GM18861 (cell line): ENCODE measurements around the gene TOPBP1.

Experiments
- ATAC-seq: cut with Tn5 transposase; IDR thresholded peaks from one replicate; pipeline ENCODE4 v1.9.1; 2021; ENCODE audit not compliant: unreplicated experiment

TOPBP1 gene

DNA sequence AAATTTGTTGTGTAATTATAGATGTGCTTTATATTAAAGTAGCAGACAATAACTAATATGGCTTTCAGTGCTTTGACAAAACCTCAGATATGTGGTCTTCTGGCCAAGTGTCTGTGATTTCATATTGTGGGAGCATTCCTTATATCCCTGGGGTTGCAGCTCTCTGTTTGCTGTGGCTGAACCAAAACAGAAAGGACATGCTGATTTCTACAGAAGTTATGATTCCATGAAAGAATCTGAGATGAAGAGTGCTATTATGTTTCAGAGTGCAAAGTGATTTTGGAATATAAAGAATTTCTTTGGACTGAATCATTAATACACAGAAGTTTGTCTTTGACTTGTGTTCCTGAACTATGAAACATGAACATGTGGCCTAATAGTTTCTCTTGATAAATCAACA, 51.7 kb downstream of the TOPBP1 start:
- ATAC-seq = no peak

DNA sequence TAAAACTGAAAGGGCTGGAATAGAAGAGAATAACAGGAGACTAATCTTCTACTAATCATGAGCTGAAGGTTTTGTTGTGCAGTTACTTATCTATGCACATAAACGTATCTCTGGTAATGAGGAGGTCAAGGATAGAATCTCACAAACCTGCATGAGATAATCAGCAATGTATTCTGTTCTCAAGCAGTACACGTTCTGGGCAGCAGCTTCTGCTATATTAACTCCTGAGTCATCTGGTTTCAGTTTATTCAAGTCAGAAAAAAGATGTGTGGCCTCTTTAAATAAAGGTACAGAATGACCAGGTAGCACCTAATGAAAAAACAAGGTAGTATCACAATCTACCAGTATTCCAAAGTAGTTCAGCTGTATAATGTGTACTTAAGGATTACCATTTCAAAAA, 53.4 kb downstream of the TOPBP1 start:
- ATAC-seq = no peak

DNA sequence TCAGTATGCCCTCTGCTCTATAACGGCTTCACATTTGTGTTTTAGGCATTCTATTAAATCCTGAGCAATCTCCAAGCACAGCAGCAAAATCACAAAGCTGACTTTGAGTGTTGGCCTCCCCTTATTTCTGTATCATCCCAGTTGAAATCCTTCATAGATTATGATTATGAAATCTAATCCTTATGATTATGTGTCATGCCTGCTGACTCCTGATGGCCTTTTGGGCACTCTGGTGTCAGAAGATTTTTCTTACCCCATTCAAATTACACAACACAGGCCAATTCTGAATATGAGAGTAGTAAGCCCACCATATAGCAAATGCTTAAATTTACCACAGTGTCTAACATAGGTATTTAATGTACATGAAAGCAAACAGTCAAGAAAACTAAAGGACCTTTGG, 53.9 kb downstream of the TOPBP1 start:
- ATAC-seq = no peak

DNA sequence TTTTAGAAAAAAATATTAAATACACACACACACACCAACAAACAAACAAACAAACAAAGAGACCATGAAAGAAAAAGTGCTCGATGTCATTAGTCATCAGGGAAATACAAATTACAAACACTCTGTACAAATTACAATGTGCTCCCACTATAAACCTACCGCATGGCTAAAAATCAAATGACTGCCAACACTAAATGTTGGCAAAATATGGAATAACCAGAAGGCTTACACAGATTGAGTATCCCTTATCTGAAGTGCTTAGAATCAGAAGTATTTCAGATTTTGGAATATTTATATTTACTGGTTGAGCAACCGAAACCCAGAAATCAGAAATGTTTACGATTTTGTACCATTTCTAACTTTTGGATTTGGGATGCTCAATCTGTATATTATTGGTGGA, 54.8 kb downstream of the TOPBP1 start:
- ATAC-seq = no peak

DNA sequence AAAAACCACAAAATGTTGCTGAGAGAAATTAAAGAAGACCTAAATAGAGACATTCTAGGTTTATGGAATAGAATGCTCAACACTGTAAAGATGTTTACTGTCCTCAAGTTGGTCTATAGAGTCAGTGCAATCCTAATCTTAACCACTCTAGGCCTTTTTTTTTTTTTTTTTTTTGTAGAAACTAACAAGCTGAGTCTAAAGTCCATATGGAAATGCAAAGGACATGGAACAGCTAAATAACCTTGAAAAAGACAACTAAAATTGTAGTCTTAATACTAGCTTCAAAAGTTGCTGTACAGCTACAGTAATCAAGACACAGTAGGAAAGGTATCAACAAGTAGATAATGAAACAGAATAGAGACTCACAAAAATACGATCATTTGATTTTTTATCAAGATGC, 55.4 kb downstream of the TOPBP1 start:
- no peak for ATAC-seq

DNA sequence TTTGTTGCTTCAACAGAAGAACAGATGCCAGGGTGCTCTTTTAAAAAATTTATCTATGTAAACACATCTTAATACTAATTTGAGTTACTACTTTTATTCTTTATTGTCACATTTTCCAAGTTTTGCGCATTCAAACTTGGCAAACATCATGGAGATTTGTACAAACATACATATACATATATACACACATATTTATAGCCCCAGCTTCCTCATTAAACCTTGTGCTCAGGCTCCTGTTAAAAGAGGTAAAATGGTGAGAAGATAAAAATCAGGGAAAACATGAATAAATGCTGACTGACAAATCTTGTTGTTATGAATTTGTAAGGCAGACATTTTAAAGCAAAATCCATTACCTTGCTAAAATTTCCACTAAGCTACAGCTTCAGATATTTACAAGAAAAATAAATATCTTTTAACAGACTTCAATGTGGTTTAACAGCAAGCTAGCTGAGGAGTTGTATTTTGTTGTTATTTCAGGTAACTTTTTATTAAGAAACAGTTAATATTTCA, 61.1 kb downstream of the TOPBP1 start:
- ATAC-seq = no peak

DNA sequence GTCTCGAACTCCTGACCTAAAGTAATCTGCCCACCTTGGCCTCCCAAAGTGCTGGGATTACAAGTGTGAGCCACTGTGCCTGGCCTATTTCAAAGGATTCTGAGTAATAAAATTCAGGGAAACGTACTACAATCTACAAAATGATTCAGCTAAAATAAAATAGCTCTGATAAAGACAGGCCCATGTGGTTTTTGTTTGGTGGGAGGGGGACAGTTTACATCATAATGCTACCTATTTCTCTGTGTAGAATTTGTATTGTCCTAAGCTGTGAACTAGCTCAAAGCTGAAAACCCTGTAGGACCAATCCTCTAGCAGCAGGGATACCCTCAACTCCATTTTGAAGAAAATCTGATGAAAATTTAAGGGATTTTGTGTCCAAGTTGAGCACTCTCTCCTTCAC, 62.5 kb downstream of the TOPBP1 start:
- ATAC-seq = no peak

DNA sequence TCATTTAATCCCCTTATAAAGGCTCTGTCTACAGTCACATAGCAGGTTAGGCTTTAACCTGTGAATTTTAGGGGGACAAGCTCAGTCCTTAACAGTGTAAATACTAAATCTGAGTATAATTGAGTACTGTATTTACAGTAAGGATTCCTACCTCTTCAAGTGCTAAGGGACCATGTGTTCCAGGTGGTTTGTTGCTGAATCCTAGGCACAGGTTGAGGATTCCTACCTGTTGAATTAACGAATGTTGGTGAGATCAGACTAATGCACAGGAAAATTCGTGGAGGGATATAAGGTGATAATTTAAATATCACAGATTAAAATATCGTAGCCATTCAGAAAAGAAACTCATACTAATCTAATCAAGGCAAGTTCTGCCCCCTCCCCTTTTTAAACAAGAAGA, 63.3 kb downstream of the TOPBP1 start:
- no peak for ATAC-seq

DNA sequence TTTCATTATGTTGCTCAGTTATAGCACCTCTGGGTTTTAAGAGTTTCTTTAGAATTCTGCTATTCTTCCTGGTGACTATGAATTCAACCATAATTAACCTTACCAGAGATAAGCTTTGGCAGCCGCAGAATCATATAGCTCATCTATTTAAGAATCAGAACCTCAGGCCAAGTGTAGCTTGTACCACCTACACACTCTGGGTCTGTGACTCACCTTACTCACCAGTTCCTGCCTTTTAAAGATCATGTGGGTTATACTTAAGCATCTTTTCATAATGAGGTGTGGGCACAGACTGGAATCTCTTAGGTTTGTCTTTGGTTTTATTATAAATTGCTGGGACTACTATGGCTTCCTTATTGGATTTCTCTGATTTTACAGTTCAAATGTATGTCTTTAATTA, 66.4 kb downstream of the TOPBP1 start:
- no peak for ATAC-seq

DNA sequence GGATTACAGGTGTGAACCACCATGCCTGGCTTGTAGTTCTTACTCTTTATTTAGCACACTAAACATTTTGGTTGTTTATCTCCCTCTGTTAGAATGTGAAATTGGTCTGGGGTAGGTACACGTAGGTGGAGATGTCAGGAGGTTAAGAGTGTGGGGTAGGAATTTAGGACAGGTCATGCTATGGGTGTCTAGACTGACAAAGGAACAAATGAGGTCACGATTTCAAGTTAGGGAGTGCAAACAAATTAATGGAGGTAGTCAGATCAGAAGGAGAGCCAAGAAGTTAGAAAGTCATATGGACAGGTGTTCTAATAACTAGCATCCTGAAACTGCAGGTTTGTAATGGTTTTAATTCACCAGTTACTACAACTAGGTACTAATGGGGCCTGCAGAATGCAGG, 68.5 kb downstream of the TOPBP1 start:
- no peak for ATAC-seq

DNA sequence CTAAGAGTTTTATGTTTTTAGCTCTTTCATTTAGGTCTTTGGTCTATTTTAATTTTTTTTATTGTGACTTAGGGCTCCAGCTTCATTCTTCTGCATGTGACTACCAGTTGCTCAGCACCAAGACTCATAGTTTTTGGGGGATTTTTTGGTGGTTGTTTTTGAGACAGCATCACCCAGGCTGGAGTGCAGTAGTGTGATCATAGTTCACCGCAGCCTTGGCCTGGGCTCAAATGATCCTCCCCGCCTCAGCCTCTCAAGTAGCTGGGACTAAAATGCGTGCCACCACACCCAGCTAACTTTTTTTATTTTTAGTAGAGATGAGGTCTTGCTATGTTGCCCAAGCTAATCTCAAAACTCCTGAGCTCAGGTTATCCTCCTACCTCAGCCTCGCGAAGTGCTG, 68.9 kb downstream of the TOPBP1 start:
- ATAC-seq = no peak

DNA sequence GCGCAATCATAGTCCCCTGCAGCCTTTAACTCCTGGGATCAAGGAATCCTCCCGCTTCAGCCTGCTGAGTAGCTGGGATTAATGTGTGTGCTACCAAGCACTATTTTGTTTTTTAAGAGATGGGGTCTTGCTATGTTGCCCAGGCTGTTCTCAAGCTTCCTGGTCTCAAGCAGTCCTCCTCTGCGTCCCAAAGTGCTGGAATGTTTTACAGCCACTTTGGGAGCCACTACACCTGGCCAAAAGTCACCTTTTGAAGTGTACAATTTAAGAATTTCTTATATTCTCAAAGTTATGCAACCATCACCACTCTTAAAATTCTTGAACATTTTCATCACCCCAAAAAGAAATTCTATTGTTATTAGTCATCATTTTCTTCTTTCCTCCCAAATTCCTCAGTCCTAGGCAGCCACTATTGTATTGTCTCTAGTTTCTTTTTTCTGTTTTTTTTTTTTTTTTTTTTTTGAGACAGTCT, 70.4 kb downstream of the TOPBP1 start:
- ATAC-seq = no peak

DNA sequence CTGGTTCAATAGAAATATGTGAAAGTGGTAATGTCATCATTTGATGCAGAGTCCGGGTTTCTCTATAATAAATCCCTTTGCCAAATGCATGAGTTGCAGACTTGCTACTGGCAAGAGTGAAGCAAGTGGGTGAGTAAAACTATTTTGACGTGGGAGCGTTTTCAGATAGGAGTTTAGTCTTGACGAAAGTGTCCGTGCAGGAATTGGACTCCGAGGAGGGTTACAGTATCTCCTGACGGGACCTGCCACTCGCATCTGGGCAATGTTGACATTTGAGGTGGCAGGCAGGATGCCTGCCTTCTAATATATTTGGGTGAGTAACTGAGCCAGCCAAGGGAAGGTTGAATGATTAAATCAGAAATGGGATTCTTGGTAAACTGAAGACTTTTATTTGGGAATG, 72.2 kb downstream of the TOPBP1 start:
- ATAC-seq = no peak

DNA sequence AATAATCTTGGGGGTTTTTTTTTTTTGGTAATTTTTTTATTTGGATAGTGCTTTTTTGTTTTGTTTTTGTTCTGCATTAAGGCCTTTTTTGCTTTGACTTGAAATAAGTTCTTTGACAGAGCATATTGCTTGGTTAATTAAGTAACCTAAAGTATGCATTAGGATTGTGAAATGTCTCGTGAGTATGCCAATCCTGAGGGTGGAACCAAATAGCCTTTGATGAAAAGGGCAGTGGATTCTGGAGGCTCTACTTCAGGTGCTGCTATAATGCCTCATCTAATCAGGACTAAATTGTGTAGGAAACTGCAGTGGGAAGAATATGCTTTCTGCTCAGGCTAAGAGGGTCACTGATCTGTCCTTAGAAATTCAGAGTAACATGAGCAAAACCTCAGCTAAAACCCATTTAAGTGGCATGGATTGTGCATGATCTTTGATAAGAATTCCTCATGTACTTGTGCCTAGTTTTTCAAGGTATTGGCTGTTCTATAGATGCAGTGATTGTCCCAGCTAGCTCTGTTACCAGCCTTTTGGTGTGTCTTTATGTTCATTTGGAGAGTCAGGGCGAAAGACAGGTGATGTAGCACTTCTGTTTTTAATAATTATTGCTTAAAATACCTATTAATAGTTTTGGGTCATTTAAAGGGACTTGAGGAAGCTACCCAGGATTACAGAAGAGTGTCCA, 72.8 kb downstream of the TOPBP1 start:
- ATAC-seq = no peak

DNA sequence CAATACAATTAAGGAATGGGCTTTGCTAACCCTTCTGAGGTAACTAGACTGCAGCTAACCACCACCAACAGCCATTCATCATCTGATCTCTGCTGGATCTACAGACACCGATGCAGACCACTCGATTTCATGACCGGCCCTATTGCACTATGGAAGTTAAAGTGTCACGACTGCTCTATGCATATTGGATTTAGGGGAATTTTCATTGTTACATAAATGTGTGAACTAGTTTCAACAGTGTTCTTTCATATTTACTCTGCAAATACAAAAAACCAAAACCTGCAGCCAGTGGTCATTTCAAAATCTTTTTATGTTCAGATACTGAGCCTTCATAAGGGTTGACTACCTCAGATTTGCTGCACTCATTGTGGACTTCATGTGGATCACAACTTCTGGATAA, 73.7 kb downstream of the TOPBP1 start:
- no peak for ATAC-seq

DNA sequence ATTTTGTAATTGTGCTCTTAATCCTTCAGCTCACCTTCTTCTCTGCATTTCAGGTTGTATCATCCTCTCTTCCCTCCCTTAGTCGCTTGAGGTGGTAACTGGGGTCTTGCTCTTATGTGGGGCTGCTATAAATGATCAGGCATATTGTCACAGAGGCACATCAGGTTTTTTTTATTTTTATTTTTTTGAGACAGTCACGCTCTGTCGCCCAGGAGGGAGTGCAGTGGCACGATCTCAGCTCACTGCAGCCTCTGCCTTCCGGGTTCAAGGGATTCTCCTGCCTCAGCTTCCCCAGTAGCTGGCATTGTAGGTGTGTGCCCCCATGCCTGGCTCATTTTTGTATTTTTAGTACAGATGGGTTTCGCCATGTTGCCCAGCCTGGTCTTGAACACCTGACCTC, 78.3 kb downstream of the TOPBP1 start:
- ATAC-seq = no peak

DNA sequence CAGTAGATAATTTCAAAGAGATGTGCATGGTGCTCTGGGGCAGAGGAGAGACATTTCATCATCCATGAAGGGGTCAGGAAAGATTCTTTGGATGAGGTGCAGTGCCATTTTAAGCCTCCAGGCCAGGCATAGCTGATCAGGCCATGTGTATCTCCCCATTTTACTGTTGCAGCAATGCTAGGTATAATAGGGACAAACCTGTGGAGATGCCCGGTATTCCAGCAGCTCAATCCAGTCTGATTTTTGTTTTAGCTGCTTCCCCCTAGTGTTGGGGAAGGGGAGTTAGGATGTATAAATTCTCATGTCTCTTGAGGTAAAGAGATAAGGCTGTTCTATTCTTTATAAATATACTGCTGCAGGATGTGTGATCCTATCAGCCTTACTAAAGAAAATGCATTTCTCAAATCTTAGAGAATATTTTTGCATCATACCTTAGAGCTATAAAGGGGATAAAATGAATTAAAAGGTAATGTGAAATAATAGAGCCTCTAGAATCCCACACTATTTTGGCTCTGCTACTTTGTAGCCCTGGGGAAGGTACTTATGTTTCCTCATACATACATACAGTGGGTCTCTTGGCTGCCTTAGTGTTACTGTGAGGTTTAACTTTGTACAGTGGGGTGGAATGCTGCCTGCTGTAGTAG, 83.1 kb downstream of the TOPBP1 start:
- no peak for ATAC-seq

DNA sequence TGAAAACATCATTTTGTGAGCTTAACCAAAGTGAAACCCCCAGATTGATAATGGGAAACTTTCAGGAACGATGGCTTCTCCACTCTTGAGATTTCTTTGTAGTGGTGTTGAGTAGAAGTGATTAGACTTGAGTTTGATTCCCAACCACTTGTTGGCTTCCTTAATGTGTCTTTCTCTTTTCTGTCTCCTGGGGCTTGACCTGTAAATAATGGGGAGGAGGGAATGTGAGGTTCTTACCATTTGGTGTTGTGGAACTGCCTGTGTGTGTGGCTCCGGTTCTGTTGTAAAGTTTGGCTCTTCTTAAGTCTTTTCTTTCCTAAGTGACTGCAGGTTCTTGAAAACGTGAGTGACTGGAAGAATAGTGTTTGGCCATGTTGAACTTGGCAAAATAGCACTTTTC, 85.6 kb downstream of the TOPBP1 start:
- ATAC-seq = no peak

DNA sequence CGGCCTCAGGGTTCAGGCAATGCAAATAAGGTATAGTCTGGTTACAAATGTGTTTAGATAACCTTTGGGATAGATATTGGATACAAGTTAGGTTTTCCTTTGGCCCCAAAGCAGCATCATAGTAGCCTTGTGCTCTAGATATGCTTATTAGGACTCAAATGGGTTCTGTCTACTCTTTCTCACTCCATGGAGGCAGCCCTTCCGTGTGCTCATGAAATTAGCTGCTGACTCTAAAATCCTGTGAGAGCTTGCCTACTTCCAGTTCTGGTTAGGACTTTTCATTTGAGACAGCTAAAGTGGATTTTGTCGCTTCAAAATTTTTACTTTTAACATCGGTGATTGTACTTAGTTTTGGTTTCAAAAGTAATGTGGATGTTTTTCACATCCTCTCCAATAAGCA, 86.7 kb downstream of the TOPBP1 start:
- no peak for ATAC-seq

DNA sequence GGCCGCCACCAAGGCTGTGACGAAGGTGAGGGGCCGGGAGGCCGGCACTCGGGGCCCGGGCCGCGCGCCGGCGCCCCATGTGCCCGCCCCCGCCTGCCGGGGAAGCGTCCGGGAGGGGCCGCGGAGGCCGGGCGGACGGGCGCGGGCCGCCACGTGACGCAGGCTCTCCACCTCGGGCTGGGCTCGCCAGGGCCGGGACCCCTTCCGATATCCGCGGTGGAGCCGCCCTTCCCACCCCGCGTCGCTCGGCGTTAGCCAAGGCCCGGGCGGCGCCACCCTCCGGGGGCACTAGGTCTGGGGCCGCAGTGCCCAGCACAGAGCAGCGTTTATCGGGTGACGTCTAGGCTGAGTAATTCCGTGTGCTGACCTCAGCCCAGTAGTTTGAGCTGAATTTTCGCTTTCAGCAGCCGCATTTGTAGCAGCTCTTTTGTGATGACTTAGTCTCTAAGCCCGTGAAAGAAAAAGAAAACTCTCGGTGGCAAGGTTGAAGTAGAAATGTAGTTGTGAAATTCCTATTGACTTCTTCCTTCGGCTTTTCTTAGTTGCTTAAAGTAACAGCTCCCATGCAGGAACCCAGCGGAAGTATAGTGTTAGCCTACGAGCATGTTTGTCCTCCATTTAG, 87.4 kb downstream of the TOPBP1 start:
- ATAC-seq = peak; percentile 27

DNA sequence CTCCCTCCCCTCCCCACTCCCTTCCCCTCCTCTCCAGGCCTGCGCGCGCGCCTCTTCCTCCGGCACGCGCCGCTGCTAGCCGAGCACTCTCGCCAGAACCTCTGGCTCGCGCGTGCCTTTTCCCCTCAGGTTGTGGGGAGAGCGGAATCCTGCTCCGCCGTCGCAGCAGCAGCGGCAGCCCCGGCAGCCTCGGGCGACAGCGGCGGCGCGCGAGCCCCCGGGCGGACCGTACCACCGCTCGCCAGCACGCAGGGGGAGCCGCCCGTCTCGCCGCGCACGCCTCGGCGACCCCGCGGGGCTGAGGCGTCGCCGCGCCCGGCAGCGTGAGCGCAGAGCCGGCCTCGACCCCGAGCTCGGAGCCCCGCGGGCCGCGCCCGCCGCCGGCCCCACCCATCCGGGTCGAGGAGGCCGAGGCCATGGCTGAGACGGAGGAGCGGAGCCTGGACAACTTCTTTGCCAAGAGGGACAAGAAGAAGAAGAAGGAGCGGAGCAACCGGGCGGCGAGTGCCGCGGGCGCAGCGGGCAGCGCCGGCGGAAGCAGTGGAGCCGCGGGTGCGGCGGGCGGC, 88.0 kb downstream of the TOPBP1 start, which contains the start of gene CDV3:
Gene CDV3, plus strand, starts transcription at position 58 of the 566 bp plus-strand sequence. Its CDS starts 359 bp downstream, at position 417.
- peak; percentile 20 for ATAC-seq
